IPS DF 19.7 (cell line): ENCODE results near the gene TEX28.
"Not testable (repeated sequence)": the region's sequence is repeated elsewhere in the genome, so short reads cannot be mapped to it uniquely, and the experiment has no call there.

Experiments used
- DNase-seq: peaks from one replicate; pipeline ENCODE4 v3.0.0-alpha.2; 2013; ENCODE audit warnings: low read depth, low spot score

Gene TEX28, protein sequence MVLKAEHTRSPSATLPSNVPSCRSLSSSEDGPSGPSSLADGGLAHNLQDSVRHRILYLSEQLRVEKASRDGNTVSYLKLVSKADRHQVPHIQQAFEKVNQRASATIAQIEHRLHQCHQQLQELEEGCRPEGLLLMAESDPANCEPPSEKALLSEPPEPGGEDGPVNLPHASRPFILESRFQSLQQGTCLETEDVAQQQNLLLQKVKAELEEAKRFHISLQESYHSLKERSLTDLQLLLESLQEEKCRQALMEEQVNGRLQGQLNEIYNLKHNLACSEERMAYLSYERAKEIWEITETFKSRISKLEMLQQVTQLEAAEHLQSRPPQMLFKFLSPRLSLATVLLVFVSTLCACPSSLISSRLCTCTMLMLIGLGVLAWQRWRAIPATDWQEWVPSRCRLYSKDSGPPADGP

DNA sequence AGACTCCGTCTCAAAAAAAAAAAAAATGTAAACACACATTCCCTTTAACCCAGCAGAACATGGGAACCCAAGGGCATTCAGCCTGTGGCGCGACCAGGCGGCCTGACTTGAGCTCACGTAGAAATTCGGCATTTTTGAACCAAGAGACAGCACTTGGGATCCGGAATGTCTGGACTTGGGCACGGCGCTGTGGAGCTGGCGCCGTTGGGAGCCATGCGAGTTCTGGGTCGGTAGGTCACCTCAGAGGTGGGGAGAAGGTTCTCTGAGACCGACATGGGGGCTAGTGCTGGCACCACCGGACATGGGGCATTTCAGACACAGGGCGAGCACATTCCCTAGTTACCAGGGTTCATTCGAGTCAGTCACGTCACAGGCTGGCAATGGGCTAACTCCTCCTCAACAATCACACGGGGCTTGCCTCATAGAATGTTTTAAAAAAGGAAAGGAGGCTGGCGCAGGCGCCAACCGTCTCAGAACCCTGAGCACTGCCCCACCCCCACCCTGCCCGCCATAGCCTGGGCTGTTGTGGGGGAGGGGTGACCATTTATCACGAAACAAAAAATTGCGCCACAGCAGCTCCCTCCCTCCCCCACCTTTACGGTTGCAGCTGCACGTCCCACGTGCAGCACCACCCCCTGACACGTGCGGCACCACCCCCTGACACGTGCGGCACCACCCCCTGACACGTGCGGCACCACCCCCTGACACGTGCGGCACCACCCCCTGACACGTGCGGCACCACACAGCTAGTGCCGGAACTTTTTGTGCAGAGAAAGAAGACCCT, at the start of gene TEX28:
TSS of gene TEX28 (minus strand) at position 334 of the 784 bp plus-strand sequence. CDS start 3,007 bp downstream, outside the sequence.
- DNase-seq, result no peak

DNA sequence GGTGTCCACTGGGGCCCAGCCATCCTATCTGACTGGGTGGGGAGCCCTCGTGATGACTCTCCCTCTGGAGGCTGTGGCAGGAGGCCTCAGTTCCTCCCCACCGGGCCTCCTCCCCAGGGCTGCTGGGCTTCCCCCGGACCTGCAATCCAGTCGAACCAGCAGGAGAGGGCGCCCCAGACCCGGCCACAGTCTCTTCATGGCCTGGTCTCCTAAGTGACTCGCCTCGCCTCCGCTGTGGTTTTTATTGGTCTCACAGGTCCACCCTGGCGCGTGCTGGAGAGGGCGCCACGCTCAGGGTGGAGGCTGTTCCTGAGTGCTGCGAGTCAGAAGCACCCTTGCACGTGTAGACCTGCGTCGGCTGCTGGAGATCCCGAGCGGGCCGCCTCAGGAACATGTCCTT, 48.7 kb upstream of the TEX28 start:
- DNase-seq, result not testable (repeated sequence)

DNA sequence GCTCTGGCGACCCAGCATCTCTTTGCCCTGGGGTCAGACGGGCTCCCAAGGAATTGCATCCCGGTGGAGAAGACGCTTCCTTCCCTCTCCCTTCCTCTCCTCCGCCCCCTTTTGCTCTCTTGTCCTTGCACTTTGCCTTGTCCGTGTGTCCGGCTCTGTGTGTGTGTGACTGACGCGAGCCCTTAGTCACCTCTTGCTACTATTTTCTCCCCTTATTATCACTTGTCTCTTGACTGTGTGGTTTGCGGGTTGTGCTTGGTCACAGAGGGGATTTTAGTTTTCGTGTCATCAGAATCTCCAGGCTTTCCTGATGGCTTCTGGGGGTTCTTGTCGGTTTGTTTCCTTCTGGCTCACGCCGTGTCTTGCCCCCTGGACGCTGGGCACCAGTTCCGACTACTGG, 48.1 kb upstream of the TEX28 start:
- DNase-seq, result not testable (repeated sequence)

DNA sequence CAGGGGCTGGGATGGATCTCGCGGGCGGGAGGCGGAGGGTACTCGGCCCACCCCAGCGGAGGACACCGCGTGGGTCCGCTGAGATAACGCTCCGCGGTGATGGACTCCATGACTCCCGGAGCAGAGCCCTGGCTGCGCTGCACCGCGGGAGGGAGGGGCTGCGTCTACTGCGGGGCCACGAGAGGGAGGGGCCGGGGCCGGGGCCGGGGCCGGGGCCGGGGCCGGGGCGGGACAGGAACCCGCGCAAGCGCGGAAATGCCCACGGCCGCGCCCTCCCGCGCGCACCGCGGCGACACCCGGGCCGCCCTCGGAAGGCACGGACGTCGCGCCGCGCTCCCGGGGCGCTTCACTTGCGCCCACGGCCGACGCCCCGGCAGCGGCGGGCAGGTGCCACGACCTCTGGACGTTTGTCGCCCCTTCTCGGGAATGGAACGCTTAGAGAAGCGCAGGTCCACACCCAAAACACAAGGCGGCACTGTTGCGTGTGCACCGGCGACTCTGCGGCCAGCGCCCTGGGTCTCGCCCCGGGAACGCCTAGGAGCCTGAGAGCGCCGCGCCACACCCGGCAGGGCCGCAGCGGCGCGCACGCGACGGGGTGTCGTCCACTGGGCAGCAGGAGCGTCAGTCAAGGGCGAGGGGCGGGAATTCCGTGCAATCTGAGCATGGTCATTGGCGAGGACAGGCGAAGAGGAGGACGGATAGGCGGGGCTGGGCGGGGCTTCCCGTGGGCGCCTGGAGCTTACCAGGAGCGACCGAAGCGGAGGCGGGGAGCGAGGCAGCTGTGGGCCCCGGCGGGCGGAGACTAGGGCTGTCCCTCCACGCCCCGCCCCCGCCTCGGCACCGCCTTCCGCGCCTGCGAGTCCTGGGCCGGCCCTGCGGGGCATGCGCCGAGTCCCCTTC, 46.7 kb upstream of the TEX28 start:
- not testable (repeated sequence) for DNase-seq

DNA sequence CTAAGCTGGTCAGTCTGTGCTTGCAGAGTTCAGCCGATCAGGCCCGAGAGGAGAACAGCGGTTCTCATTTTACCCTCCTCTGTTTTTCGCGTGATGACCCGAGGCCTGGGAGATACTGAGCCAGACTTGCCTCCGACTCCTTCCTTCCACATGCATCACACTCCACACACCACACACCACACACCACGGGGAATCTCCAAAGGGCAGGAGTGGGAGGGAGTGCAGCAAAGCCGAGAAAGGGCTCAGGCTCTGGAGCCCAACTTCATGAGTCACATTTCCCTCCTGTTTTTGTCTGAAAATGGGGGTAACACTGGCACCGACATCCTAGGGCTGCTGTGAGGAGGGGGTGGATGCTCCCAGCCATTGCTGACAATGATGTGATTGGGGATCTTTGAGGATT, 39.6 kb upstream of the TEX28 start:
- DNase-seq, result no peak

DNA sequence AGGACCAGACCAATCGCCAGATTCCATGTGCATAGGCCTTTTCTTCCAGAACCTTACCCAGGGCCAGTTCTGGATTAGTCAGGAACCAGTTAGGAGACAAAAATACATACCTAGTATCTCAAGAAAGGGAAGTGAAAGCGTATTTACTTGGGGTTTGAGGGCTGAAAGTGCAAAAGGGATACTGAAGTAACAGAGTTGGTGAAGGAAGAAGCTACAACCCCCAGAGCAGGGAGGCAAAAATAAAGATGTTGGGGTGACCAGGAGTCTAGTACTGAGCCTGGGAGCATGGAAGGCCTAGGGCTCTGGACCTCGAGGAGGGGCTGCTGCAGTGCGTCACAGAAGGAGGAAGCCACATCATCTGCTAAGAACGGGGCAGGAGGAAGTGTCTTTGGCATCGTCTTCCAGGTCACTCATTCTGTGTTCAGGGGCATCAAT, 38.9 kb upstream of the TEX28 start:
- no peak for DNase-seq

DNA sequence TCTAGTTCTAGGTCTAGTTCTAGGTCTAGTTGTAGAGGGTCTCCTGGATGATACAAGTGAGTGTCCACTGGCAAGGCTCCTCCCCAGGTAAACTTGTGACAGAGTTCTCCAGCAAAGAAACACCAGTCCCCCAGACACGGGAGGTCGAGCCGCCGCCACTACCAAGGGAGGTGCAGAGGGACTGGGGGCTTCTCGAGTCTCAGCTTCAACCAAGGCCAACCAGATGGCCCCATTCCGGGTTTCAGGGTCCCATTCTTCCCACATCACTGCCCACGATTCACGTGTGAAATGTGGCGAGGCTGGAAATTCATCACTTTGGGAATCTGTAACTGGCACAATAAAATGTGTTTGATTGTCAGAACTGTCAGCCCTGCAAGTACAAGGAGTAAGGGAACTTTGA, 38.2 kb upstream of the TEX28 start:
- no peak for DNase-seq

DNA sequence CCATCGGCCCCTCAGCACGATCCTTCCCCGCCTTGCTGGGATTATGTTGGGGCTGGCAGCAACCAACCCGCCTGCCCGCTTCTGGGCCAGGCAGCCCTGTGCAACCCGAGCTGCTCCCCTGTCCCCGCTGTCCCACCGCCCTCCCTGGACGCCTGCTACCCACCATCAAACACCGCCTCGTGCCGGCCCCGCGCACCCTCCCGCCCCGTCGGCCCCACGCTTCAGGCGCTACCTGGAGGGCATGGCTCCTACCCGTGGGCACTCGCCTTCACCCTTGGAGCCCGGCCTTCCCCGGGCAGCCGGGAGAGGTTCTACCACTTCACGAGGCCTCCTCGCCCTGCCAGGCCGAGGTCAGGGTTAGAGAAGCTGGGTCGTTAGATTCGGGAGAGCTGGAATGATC, 37.6 kb upstream of the TEX28 start:
- no peak for DNase-seq

DNA sequence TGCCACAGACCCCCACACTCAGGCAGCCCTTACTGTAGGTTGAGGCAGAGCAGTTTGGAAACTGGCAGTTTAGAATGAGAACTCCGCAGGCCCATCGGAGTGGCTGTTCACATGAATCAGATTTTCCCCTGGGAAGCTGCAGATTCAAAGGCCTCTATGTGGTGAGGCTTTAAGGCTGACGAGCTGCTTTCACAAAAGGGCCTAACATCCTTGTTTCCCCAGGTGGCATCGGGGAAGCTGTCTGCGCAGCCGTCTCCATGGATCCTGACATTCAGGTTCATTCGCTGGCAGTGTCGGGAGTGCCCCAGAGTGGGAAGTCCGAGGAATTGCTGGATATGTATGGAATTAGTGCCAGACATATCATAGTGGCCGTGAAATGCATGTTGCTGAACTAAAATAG, 34.4 kb upstream of the TEX28 start:
- no peak for DNase-seq

DNA sequence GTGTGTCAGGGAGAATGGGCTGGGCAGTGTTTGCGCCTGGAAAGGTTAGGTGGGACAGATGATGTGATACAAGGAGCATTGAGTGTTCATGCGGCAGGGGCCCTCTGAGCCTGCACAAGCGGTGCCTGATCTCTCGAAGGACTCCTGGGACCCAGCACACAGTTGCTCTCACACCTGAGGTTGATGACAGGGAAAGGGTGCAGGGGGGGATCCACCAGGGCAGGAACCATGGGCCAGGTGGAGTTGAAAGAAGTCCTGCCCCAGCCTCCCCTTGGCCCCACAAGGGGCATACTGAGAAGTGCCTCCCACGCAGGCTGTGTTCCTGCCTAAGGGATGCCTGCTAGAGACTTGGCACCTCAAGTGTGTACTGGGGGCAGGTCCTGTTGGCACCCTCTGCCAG, 33.7 kb upstream of the TEX28 start:
- no peak for DNase-seq

DNA sequence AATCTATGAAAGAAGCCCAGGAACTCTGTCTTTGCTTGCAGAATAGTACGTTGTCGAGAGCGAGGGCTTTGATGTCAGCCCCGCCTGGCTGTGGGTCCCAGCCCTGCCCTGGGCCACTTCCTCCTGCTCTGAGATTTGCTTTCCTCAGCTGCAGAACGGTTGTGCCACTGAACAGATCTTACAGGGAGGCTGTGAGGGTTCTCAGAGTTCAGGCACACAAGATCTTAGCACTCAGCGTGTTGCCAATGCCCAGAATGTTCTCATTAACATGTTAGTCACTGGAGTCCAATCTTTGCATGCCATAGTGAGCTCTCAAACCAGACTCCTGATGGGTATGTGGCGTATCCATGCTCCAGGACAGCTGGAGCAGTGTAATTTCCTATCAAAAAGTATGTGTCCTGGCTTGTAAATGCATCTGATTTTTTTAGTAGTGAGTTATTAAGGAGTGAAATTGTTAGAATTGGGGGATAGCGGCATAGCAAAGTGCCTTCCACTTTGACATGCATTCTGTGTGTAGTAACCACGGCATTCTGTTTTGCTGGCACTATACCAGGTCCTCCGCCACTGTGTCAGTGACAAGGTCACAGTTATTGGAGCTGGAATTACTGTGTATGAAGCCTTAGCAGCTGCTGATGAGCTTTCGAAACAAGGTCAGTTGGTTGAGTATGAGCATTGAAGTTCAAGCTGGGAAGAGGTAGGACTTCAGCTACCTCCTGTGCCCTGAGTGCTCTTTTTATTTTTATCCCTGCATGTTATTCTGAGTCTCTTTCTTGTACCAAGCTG, 32.3 kb upstream of the TEX28 start:
- no peak for DNase-seq

DNA sequence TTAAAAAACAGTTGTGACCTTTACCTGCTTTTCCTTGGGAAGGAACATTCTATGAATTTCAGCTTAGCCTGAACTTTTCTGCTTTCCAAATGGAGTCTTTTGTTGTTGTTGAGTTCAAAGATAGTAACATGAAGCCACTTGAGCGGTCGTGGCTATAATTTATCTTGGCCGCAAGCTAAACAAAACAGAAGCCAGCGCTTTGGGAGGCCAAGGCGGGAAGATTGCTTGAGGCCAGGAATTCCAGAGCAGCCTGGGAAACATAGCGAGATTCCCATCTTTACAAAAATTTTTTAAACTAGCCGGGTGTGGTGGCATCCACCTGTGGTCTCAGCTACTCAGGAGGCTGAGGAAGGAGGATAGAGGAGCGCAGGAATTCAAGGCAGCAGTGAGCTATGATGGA, 30.6 kb upstream of the TEX28 start:
- no peak for DNase-seq

DNA sequence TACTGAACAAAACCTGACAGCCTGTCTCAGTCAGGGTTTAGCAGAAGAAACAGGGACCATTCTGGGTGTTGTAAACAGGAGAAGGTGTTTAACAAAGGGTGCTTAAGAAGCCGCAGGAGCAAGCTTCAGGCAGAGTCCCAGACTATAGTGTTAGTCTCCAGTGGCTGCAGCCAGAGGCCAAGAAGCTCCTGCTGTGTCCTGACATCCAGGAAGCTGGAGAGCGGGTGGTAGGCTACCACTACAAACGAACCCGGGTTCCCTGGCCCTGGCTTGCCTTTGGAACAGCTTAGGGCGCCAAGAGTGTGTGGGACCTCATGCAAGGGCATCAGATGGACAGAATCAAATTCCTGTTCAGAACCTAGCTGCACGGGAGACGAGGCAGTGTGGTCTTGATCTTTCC, 28.6 kb upstream of the TEX28 start:
- DNase-seq, result no peak

DNA sequence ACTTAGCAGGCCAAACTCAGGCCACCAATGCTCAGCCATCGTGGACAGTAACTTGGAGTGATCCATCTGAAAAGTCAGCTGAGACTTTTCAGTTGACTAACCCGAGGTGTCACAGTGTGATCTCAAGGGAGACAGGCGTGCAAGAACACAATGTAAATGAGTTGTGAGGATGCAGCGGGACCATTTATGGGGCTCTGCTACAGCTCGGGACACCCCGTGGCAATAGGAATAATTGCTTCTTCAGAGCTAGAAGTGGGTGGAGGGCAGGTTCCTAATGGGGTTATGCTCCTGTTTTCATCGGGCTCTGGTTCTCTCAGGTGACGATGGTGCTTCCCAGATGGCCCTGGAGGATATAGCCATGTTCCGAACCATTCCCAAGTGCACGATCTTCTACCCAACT, 28.0 kb upstream of the TEX28 start:
- no peak for DNase-seq

DNA sequence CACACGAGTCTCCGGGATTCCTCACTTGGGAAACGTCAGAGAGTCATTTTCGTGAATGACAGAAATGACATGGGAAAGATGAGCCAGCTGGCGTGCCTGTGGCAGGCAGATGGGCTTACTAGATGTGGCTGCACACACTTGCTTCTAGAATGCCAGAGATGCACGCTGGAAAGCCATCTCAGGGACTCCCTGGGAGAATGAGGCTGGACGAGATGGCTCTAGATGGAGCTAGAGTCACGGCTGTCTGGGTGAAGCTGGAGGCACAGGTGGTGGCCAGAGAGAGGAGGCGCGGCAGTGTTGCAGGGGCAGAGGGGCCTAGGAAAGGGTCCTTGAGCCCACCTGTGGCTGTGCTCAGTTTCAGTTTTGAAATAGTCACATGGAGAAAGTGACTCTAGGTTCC, 26.7 kb upstream of the TEX28 start:
- no peak for DNase-seq

DNA sequence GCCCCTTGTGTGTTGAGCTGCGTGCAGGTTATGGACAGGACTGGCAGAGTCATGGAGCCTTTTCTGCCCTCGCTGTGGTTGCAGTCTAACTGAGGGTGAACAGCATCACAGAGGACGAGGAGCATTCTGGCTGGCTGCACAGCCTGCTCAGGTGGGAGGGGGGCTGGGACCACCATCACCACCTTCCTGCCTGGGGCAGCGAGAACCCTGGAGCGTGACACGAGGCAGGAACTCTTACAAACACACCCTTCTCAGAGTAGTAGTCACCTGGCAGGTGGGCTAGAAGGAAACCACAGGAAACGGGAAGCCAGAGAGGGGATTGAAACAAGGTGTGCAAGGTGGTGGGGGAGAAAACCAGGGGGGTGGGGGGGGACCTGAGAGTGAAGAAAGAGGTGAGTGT, 26.2 kb upstream of the TEX28 start:
- no peak for DNase-seq

DNA sequence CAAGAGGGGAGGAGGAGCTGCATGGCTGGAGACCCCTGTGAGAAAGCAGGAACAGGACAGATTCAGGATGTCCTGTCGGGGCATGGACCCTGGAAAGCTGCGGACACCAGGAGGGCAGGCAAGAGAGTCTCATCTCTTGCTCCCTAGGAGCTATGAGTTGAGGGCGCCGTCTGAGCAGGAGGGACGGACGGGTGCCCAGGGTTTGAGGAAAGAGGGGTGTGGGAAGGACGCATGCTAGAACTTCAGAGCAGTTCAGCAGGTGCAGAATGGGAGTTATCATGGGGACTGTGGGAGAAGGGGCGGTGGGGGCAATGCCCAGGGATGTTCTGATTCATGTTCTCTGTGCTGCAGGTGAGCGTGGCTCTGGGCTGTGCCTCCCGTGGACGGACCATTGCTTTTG, 25.5 kb upstream of the TEX28 start:
- no peak for DNase-seq

DNA sequence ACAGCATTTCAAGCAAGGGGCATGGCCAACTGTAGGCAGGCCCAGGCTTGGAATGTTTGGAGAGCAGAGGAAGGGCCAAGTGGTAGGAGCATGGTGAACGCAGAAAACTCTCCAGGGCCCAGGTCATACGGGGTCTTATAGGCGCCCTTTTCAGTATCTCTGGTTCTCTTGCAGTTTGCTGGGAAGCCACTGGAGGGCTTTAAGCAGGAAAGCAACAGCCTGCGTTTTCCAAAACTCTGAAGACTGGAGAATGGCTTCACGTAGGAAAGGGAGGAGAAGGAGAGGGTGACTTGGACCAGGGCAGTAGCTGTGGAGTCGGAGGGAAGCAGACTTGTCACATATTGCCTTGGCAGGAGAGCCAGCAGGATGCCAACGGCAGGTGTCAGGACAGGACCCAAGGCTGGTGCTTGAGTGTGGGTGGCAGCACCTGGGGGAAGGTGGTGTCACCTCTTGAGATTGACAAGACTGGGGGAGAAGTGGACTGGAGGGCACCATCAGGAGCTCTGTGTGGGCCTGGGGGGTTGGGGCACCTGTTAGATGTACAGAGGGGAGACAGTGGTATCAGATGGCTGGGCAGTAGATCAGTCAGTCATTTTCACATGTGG, 22.6 kb upstream of the TEX28 start:
- peak; percentile 5 for DNase-seq

DNA sequence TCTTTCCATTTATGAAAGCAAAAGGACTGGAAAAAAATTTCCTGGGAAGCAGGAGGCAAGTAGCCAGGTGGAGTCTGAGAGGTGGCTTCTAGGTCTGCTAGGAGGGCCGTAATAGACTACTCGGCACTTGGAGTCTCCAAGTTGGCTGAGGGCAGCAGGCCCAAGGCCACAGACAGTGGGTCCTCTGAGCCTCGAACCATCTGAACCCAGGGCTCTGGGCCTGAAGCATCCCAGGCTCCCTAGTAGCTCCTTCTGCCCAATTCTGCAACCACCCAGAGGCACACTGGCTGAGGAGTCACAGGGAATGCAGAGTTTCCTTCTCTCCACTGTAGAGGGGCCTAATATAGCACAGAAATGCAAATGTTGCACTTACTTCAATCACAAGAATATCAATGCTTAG, 20.5 kb upstream of the TEX28 start:
- no peak for DNase-seq

DNA sequence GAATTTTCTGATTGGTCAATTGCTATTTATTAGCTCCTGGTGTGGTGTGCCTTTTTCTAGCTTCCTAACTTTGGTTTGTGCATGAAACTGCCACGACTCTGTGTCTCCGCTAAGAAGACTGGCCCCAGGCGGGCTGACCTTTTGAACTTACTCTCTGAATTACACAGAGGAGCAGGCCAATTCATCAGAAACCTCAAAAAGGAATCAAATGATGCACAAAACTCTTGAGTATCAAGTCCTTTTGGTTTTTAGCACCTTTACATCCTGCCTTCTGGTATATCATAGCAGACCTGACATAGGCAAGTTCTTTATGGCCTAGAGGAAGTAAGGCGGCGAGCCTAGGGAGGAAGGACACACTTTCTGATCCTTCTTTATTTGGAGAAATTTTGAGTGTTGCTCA, 18.2 kb upstream of the TEX28 start:
- no peak for DNase-seq

DNA sequence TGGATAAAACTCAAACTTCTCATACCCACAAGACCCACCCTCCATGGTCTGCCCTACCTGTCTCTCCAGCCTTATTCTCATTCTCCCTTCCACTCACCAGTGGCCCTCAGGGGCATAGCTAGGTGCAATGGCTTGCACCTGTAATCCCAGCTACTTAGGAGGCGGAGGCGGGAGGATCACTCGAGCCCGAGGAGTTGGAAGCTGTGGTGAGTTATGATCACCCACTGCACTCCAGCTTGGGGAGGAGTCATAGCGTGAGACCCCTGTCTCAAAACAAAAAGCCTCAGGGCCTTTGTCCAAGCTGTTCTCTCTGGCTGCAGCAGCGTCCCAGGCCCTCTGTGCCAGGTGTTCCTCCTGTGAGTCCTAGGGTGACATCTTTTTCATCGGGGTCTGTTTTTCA, 17.2 kb upstream of the TEX28 start:
- no peak for DNase-seq
